ENCODE results near the gene LYRM4. TPM values are rescaled to one million over a fixed set of nuclear protein-coding genes. Genes with fewer than 3 reads are reported as not detected.
A peak's percentile ranks its signal among the peaks of the same experiment; 100 is the strongest.

Gene LYRM4
- total RNA-seq, 4 donors from 2014 or later: 8.4 to 20.1 (median 12.2) TPM

- in situ Hi-C loops (cut with MboI; ENCODE audit: low sequenced_read_pairs in 4 of 4) (no loop called here), intact Hi-C loops (cut with DNase I; ENCODE audit: low total_unique reads) (no loop called here)
- peak overlapping the region in 1 of 4 donors; percentile 5 for H3K27ac ChIP-seq
- no peak for TF ChIP-seq CTCF (IDR thresholded peaks at IDR 0.05 in 4 of 5, conservative IDR thresholded peaks at IDR 0.05 in 1 of 5)
- TF ChIP-seq POLR2A (IDR thresholded peaks at IDR 0.05): no peak
- H3K4me1 ChIP-seq: peaks cover 10 to 15% of the 10 kb centered on the region in 2 donors
- no peaks in the 10 kb centered on the region for H3K27me3 ChIP-seq
- no peaks in the 10 kb centered on the region for H3K36me3 ChIP-seq
- ATAC-seq (peak in 1 of 2 donors; percentile 23), DNase-seq (no peak)
- no peaks in the 10 kb centered on the region for H3K9me3 ChIP-seq
- H3K4me3 ChIP-seq: no peak overlapping the region
Measured at GRCh38 chr6:5231289-5231688, 29.5 kb downstream of the LYRM4 start.

- DNase-seq: no peak
- Histone ChIP-seq H3K27ac (no peak overlapping the region), H3K4me1 (peaks cover 10 to 15% of the 10 kb centered on the region in 2 donors), H3K4me3 (no peak overlapping the region), H3K9me3 (no peaks in the 10 kb centered on the region), H3K27me3 (no peaks in the 10 kb centered on the region), H3K36me3 (no peaks in the 10 kb centered on the region)
- in situ Hi-C loops (cut with MboI; ENCODE audit: low sequenced_read_pairs in 4 of 4): no loop called here
- TF ChIP-seq CTCF (IDR thresholded peaks at IDR 0.05 in 4 of 5, conservative IDR thresholded peaks at IDR 0.05 in 1 of 5) (no peak), POLR2A (IDR thresholded peaks at IDR 0.05) (no peak)
- no peak for ATAC-seq
- intact Hi-C loops (cut with DNase I; ENCODE audit: low total_unique reads): no loop called here
Measured at GRCh38 chr6:5230081-5230480, 30.7 kb downstream of the LYRM4 start.

GRCh38 chr6:5229356-5229755, 31.4 kb downstream of the LYRM4 start:
- ATAC-seq: no peak
- H3K27me3 ChIP-seq: no peaks in the 10 kb centered on the region
- intact Hi-C loops (cut with DNase I; ENCODE audit: low total_unique reads): no loop called here
- in situ Hi-C loops (cut with MboI; ENCODE audit: low sequenced_read_pairs in 4 of 4): no loop called here
- H3K4me3 ChIP-seq: no peak overlapping the region
- TF ChIP-seq POLR2A (IDR thresholded peaks at IDR 0.05) (no peak), CTCF (IDR thresholded peaks at IDR 0.05 in 4 of 5, conservative IDR thresholded peaks at IDR 0.05 in 1 of 5) (no peak)
- H3K9me3 ChIP-seq: no peaks in the 10 kb centered on the region
- H3K4me1 ChIP-seq: peaks cover 10 to 15% of the 10 kb centered on the region in 2 donors
- DNase-seq: no peak
- H3K27ac ChIP-seq: no peak overlapping the region
- H3K36me3 ChIP-seq: no peaks in the 10 kb centered on the region

- H3K27ac ChIP-seq: no peak overlapping the region
- intact Hi-C loops (cut with DNase I; ENCODE audit: low total_unique reads) (no loop called here), in situ Hi-C loops (cut with MboI; ENCODE audit: low sequenced_read_pairs in 4 of 4) (no loop called here)
- H3K9me3 ChIP-seq: no peaks in the 10 kb centered on the region
- no peaks in the 10 kb centered on the region for H3K36me3 ChIP-seq
- no peak for ATAC-seq
- H3K27me3 ChIP-seq: no peaks in the 10 kb centered on the region
- no peak for TF ChIP-seq CTCF (IDR thresholded peaks at IDR 0.05 in 4 of 5, conservative IDR thresholded peaks at IDR 0.05 in 1 of 5)
- no peak for TF ChIP-seq POLR2A (IDR thresholded peaks at IDR 0.05)
- H3K4me1 ChIP-seq: no peaks in the 10 kb centered on the region
- H3K4me3 ChIP-seq: no peak overlapping the region
- no peak for DNase-seq
Measured at GRCh38 chr6:5223309-5223708, 37.4 kb downstream of the LYRM4 start.

- ATAC-seq: no peak
- intact Hi-C loops (cut with DNase I; ENCODE audit: low total_unique reads): no loop called here
Measured at GRCh38 chr6:5220443-5220842, 40.3 kb downstream of the LYRM4 start.

More at GRCh38 chr6:5220443-5220842, 40.3 kb downstream of the LYRM4 start:
- no peak for TF ChIP-seq CTCF (IDR thresholded peaks at IDR 0.05 in 4 of 5, conservative IDR thresholded peaks at IDR 0.05 in 1 of 5)
- TF ChIP-seq POLR2A (IDR thresholded peaks at IDR 0.05): no peak
- H3K27me3 ChIP-seq: no peaks in the 10 kb centered on the region
- H3K9me3 ChIP-seq: no peaks in the 10 kb centered on the region
- H3K4me3 ChIP-seq: no peak overlapping the region
- no peak overlapping the region for H3K27ac ChIP-seq
- no peak for DNase-seq
- in situ Hi-C loops (cut with MboI; ENCODE audit: low sequenced_read_pairs in 4 of 4): no loop called here
- H3K4me1 ChIP-seq: no peaks in the 10 kb centered on the region
- no peaks in the 10 kb centered on the region for H3K36me3 ChIP-seq

Data from gastrocnemius medialis (tissue), 4 donors.